Hepatic stellate cell (primary cell): ENCODE data around the gene KCNJ10.

Source experiments
- DNase-seq: peaks from one replicate; pipeline ENCODE4 v3.0.0; 2011; ENCODE audit warnings: low spot score

Gene KCNJ10

DNA sequence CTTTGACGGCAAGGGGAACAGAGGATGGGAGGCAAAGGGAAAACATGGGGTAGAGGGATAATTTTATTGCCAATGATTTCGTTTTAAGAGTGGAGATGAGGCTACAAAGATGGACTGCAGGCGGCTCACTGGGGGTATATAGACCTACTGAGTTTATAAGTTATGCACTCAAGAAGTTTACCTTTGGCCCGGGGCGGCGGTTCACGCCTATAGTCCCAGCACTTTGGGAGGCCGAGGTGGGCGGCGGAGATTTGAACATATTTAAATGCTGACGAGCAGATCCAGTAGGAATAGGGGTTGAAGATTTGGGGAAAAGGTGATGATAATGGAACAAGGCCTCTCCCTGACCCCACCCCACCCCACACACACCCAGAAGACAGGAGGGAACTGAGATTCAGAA is 107.8 kb downstream of the KCNJ10 start:
- no peak for DNase-seq

GRCh38 chr1:159961636-159962035 is 108.3 kb downstream of the KCNJ10 start:
- DNase-seq: no peak

DNA sequence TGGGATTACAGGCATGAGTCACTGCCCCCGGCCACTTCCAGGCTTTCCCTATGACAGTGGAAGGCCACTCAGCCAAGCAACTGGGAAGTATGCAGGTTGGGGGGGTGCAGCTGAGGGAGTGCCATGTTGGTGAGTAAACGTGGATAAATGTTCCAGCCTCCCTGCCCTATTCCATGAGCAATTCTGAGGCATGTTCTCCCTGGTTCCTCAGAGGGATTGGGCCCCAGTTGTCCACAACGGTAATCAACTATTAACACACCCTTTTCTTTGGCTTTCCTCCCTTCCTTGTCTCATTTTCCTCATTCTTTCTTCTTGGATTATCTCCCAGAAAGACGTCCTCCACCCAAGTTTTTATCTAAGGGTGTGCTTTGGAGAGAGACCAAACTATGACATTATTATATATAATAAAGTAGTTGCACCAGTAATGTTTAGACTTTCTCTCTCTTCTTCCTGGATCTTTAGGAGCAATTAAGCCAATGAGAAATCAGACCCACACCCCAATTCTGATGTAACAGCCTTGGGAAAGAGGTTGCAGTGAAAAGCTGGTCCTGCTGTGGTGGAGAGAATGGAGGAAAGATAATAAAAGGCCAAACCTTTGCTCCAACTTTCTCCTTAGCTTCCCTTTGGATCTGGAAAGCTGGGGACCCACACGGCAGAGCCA is 109.1 kb downstream of the KCNJ10 start:
- peak; percentile 41 for DNase-seq

DNA sequence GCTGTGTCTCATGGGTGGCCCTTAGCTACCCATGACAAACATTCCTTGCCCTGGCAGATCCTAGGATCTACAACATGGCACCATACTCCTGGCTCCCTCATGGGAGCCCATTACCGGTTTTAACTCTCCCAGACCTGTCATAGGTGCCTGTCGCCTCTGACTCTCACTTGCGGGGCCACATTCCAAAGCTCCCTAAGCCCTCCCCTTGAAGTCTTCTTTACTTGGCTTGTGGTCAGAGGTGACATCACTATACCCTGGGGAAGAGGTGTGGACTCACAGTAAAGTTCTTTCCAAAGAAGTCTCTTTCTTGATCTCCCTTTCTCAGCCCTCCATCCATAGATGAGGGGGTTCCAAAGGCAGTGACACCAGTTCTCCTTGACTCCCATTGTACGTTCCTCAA is 110.5 kb downstream of the KCNJ10 start:
- DNase-seq: no peak

- no peak for DNase-seq
These were observed 111.1 kb downstream of the KCNJ10 start for GRCh38 chr1:159958719-159959380.

DNA sequence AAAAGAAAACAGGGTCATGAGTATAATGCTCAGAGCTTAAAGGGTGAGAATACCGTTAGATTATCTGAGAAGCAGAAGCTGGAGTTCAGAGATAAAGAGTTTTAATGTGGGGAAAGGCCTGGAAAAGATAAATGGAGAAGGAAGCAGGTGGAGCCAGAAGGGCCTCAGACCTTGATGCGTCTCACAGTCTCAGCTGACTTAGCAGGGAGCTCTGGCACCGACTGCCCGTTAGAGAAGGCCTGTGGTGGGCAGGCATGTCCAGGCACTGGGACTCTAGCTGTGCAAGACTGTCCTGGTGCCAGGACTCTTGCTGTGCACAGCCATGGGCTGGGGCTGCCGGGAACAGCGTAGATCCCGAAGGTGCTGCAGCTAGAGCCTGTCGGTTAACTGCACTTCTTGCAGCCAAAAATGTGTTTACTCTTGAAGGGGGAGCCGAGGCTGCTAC is 112.1 kb downstream of the KCNJ10 start:
- no peak for DNase-seq

DNA sequence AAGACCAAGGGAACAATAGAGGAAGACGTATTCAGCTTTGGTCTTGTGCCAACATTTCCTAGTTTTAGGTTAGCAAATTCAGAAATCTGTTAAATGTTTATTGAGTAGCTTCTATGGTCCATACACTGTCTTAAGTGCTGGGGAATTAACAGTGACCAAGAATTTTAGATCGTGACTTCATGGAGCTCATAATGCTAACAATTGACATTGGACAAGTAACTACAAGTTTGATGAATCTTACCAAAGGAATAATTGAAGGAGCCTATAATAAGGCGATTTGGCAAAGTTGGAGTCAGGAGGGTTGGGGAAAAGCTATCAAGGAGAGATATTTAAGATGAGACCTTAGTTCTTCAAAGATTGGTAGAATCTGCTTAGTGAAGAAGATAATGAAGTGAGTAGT is 114.5 kb downstream of the KCNJ10 start:
- DNase-seq: no peak

- no peak for DNase-seq
These were observed 116.1 kb downstream of the KCNJ10 start, which contains the start of gene SLAMF9 for GRCh38 chr1:159953536-159954515. SLAMF9 (minus strand) TSS chr1:159954237; CDS start chr1:159954137, 100 bp downstream.

GRCh38 chr1:159952932-159953331 is 117.0 kb downstream of the KCNJ10 start:
- no peak for DNase-seq

- DNase-seq: no peak
These were observed 118.4 kb downstream of the KCNJ10 start for GRCh38 chr1:159951551-159951950.

DNA sequence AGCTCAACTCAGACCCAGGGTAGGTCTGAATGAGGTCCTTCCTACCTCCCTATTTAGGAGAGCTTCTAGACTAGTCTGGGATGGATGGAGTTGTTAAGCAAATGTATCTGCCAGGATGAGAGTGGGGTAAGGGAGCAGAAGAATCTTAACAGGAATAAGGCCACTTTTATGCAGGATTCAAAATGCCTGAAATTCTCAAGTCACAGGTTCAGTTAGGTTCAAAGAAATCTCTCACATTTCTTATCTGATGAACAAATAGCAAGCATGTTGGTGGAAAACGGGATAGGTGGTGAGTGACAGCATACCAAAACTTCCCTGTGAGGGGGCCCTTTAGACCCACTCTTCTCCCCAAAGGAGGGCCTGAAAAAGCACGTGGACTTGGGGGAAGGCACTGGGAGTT is 118.9 kb downstream of the KCNJ10 start:
- no peak for DNase-seq

DNA sequence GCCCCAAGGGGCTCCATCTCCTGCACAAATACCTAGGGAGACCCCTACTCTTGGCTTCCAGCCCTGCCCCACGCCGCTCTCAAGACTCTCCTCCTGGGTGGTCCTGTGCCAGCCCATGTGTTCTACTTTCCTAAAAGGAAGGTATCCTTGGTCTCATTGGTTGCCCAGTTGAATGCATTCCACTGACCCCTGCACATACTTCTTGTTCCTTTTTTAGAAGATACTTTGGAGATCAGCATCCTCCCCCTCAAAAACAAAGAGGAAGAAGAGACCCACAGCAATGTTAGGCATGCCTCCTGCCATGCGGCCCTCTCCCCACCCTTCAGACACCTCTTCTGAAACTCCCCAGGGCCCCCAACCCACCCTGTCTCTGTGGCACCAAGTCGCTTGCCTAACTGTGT is 120.0 kb downstream of the KCNJ10 start:
- DNase-seq: no peak

- no peak for DNase-seq
These were observed 120.8 kb downstream of the KCNJ10 start for GRCh38 chr1:159949123-159949522.
